Measurements from ENCODE around the gene NXF2B.
A peak's percentile ranks its signal among the peaks of the same experiment; 100 is the strongest.
"Not testable (repeated sequence)": the region's sequence is repeated elsewhere in the genome, so short reads cannot be mapped to it uniquely, and the experiment has no call there.

Gene NXF2B, protein sequence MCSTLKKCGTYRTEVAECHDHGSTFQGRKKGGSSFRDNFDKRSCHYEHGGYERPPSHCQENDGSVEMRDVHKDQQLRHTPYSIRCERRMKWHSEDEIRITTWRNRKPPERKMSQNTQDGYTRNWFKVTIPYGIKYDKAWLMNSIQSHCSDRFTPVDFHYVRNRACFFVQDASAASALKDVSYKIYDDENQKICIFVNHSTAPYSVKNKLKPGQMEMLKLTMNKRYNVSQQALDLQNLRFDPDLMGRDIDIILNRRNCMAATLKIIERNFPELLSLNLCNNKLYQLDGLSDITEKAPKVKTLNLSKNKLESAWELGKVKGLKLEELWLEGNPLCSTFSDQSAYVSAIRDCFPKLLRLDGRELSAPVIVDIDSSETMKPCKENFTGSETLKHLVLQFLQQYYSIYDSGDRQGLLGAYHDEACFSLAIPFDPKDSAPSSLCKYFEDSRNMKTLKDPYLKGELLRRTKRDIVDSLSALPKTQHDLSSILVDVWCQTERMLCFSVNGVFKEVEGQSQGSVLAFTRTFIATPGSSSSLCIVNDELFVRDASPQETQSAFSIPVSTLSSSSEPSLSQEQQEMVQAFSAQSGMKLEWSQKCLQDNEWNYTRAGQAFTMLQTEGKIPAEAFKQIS

DNA sequence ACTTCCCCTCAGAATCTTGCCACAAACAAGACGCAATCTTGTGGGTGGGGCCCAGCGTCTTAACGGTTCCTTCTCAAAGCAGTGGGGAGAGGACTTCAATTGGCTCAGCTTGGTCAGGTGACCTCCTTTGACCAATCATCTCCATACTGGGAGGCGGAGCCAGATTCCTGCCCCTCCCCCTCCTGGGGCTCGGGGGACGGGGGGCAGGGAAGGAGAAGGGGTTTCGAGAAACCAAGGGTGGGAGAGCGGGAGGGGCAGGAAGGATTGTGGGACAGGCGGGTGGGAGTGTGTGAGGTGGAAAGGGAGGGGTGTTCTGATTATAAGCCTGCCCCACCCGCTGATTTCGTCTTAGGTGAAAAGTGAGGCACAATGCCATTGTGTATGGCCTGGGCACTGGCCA, at the start of gene NXF2B:
Gene NXF2B (minus strand): TSS at position 101 of the 400 bp plus-strand sequence. CDS start 59,972 bp downstream, outside the sequence.
- not testable (repeated sequence) for DNase-seq

DNA sequence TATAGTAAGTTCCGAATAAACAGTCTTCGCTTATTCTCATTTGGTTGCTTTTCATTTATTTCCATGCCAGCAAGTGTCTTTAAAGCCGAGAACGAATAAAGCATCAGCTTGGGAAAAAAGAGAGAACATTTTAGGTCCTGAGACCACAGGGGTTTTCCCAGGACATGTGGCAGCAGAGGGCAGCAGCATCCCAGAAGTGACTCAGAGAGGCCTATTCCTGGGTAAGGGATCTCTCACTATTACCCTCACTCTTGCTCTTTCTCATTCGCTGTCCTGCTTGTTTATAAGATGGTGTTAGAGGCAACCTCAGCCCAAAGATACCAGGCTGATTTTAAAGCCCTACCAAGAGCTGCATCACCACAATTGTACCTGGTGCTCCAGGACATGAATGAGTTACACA, 39.0 kb upstream of the NXF2B start:
- DNase-seq = not testable (repeated sequence)

DNA sequence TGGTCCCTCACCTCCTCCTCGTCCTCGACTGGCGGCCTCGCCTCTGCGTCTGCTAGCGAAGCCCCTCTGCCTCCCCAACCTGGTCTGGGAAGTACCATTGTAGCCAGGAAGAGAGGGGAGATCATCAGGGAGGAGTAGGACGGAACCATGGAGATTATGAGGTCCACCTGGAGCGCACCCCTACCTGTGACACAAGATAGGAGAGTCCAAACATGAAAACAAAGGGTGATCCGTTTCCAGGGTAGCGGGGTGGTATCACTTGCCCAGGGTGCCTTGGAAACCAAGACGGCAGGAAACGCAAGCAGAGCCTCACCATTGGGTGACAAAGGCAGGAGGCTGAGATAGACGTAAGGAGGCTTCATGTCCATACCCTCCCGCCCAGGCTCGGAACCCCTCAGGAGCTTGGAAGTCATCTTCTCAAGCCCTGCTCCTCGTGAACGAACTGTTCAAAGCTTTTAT, 32.0 kb upstream of the NXF2B start, which contains the start of gene TCP11X2:
Gene TCP11X2 (minus strand): TSS at position 51 of the 459 bp plus-strand sequence.
- not testable (repeated sequence) for DNase-seq

DNA sequence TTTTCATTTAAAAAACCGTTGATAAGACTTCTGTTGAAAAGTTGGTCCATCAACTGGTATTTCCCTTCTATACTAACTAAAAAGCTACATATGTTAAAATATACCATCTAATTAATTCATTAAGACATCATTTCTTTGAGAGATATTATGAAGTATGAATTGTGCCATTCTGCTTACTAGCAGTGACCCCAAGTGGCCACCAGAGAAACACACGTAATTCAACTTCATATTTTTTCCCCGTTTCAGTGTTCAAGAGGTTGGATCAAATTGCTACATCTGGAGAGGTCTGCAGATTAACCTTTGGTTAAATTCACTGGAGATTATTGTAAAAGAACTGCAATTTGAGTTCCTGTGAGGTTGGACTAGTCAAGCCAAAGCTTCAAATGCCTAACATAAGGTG, 30.4 kb upstream of the NXF2B start:
- DNase-seq = not testable (repeated sequence)

DNA sequence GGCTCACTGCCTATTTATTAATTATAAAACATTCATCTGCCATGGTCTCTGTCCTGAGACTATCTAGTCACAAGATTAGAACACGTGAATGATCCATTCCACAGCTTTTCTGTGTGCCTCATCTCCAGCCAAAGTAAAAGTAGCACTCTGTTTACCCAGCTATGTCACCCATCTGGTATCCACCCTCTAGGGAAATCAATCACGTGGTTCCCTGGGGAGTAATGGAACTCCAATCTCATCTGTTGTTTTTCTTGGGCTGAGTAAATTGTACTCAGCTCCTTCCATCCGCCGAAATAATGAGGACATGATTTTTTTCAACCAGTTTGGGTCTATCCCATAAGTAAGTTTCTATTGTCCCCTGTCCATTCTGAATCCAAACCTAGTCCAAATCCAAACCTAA, 18.8 kb upstream of the NXF2B start:
- not testable (repeated sequence) for DNase-seq

DNA sequence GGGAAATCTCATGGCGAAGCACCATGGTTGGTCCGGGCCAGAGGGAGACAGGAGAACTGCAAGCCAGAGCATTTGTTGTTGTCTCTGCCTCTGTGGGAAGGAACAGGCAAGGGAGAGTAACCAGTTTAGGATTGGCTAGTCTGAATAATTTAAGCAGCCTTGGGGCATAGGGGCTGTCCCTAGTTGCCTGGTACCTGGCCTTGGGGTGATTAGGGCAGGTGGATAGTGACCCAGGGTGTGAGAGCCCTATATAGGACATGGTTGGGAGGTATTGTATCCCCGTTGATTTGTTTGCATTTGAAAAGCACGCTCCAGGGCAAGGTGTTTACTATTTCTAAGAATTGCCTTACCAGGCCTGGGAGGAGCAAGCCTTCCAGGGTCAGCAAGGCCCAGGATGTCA, 25.3 kb downstream of the NXF2B start:
- not testable (repeated sequence) for DNase-seq

DNA sequence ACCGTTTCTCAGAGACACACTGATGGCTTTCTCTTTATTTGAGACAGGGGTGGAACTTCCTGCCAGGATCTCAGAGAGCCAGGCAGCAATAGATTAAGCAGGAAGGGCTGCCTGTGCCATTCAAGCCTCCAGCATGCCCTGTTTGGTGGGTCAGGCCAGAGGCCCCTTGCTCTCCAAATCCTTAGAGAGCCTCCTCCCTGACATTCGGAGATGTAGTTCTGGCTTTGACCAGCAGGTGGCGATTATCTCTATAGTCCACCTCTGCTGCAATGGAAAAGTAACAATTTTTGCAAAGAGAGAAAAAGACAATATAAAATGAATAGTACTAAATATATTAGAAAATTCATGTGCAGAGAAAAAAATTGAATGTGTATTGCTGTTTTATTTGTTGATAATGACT, 93.9 kb downstream of the NXF2B start:
- peak; percentile 75 for DNase-seq

DNA sequence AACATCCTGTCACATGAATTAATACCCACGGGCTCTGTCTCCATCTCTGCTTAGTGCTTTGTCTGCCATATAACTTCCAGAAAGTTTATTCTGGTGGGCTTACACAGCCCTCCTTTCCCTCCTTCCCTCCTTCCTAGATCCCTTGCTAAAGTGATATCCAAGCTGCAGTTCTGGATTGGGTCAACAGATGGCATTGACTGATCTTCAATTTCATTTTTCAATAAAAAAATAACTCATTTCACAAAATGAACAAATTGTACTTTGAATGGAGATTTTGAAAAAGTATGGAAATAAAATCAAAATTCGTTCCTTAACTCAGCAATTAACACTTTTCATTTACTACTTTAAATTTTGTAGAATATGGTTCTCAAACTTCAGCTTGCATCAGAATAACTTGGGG, 97.9 kb downstream of the NXF2B start:
- no peak for DNase-seq

DNA sequence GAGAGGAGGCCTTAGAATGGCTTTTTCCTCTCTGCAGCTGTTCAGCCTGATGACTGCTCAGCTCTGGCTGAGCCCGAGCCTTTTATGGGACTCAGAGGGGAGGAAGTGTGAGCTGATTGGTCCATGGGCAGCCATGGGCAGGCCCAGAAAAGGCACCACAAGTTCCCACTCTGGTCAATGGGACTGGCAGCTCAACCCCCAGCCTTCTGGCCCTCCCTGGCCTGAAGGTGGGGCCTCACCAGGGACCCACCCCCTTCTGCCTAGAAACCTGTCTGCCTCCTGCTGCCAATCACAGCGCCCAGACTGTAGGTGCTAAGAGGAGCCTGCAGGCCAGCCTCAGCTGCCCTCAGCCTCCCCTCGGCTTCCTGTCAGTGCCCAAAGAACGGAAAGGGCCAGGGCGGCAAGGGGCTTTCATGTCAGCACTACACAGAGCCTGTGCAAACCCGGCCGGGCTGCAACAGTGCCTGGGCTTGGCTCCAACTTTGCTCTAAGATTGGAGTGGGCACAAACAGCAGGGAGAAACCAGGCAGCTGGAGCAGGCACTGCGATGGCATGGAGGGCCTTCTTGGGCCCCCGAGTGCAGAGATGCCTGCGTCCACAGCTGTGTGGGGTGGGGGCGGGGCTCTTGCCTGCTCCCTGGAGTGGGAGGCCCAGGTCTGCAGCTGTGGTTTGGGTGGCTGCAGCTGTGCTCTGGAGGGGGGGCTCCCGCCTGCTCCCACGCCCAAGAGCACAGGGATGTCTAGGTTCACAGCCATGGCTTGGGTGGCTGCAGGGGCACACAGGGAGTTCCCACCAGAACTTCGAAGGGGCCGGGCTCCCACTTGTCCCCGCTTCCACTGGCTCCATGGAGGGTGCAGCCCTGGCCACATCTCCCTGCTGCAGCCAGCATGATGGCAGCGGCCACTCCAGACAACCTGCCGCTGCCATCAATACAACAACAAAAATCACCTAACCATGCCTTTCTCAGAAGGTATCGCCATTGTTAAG, 100.2 kb downstream of the NXF2B start:
- peak; percentile 12 for DNase-seq

DNA sequence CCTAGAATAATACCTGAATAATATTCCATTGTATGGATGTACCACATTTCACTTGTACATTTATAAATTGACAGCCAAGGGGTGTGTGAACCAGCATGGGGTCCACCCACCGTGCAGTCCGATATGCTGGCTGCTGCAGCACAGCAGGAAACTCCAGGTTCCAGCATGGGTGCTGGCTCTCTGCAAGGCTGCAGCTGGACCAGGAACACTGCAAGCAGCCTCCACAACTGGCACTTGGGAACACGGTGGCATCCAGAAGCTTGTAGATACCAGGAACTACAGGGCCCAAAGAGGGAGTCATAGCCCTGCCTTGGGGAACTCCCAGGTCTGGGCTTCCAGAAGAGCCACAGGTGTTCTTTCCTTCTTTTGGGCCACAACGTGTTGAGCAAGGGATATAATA, 101.6 kb downstream of the NXF2B start:
- no peak for DNase-seq

Data from activated CD4-positive, alpha-beta T cell treated with anti-CD3 and anti-CD28 coated beads for 48 hours (primary cell).